Cardiac muscle cell (in vitro differentiated cells and primary cell): ENCODE data around the gene LCN10. TPM values are rescaled to one million over a fixed set of nuclear protein-coding genes. Genes with fewer than 3 reads are reported as not detected.

Experiments used
- DNase-seq, 2 donors: peaks; one replicate each; pipeline versions ENCODE4 v3.0.0 to v3.0.0-alpha.2; 2010 to 2017; ENCODE audit warnings: low read depth in 1 of 2, low spot score in 1 of 2
- H3K27ac ChIP-seq: fragments of 200-600 bp; sonication (generic); 2 replicates; pipeline ENCODE4 v1.5.1; 2016
- H3K27me3 ChIP-seq: fragments of 200-600 bp; sonication (generic); 2 replicates; pipeline ENCODE4 v1.6.0; 2016; ENCODE audit warnings: control low read depth
- H3K36me3 ChIP-seq: fragments of 200-600 bp; sonication (generic); 2 replicates; pipeline ENCODE4 v1.5.1; 2016; ENCODE audit warnings: control low read depth
- H3K4me1 ChIP-seq: fragments of 200-600 bp; sonication (generic); 2 replicates; pipeline ENCODE4 v1.8.1; 2017; ENCODE audit warnings: low read depth, mild to moderate bottlenecking, mixed run types
- H3K4me3 ChIP-seq: fragments of 200-600 bp; sonication (generic); 2 replicates; pipeline ENCODE4 v1.5.1; 2016; ENCODE audit warnings: mild to moderate bottlenecking
- H3K9me3 ChIP-seq: fragments of 200-600 bp; sonication (generic); 2 replicates; pipeline ENCODE4 v1.5.1; 2017; ENCODE audit warnings: low read depth, mild to moderate bottlenecking, control low read depth
- CTCF ChIP-seq: IDR thresholded peaks from 2 replicates; pipeline ENCODE4 v1.5.1; 2012; ENCODE audit warnings: low read depth, mild to moderate bottlenecking, low read length
- polyA plus RNA-seq: library from polyadenylated mRNA; unstranded; fragments of >200 nt; fragmentation: Nextera tagmentation; extraction: Ambion mirVana; gene quantifications from 2 replicates; pipeline ENCODE4 v1.2.1, GENCODE V29; 2016
- total RNA-seq: library from RNA; depleted of rRNA; stranded (reverse); fragments of >200 nt; gene quantifications from 2 replicates; pipeline ENCODE4 v1.2.3, GENCODE V29; 2016

LCN10 gene
- total and polyA plus RNA-seq, 2 experiments from 2014 or later: 0.63 to 0.71 TPM

GRCh38 chr9:136722093-136722968, 20.4 kb downstream of the LCN10 start:
- Histone ChIP-seq H3K4me1 (peaks cover 9% of the 10 kb centered on the region), H3K9me3 (no peaks in the 10 kb centered on the region), H3K27me3 (no peaks in the 10 kb centered on the region), H3K4me3 (no peak overlapping the region), H3K36me3 (peaks cover 44% of the 10 kb centered on the region), H3K27ac (peak overlapping the region; percentile 39)
- DNase-seq: no peak
- no peak for TF ChIP-seq CTCF

DNA sequence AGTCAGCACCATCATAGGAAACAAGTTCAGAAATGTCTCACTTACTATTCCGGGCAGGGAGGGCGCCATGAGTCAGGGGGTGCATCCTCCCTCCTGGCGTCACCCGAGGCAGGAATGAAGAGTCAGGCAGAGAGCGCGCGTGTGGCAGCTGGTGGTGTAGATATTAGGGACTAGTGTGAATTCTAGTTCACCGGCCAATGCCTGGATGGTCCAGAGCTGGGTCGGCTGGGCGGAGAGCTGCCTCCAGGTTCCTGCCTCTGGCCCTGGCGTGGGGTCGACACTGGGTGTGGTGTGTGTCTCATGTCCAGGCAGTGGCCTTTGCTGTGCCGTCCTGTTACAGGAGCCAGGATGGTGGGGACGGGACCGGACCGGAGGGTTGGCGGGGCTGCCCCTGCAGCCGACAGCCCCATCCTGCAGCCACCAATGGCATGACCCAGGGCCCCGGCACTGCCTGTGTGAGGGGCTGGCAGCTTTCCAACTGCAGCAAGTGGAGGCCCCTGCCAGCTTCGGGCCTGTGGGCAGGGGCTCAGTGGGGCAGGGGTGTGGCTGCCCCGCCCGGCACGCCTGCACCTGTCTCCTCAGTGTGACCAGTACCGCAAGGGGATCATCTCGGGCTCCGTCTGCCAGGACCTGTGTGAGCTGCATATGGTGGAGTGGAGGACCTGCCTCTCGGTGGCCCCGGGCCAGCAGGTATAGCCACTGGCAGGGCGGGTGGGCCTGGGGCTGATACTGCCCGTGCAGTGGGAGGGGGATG, 21.2 kb downstream of the LCN10 start:
- no peak for TF ChIP-seq CTCF
- Histone ChIP-seq H3K9me3 (no peaks in the 10 kb centered on the region), H3K4me3 (no peak overlapping the region), H3K36me3 (peaks cover 44% of the 10 kb centered on the region), H3K27ac (peak overlapping the region; percentile 39), H3K4me1 (peaks cover 2% of the 10 kb centered on the region), H3K27me3 (no peaks in the 10 kb centered on the region)
- DNase-seq: no peak

DNA sequence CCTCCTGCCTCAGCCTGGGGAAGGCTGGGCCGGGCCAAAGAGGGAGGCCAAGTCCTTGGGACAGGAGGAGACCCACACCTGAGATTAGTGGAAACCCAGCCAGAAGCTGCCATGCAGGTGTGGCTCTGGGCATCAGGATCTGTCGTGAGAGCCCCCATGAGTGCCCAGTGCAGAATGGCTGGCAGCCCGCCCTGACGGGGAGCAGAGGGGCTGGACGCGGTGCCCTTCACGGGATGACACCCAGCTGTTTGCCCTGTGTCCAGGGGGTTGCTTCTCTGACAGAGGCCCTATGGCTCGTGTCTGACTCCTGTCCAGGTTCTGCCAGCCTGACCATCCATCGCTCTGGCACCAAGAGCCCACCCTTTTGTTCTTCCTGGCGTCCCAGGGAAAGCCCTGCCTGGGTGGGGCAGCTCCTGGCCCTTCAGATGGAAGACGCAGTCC, 21.8 kb downstream of the LCN10 start:
- Histone ChIP-seq H3K4me3 (no peak overlapping the region), H3K27me3 (no peaks in the 10 kb centered on the region), H3K4me1 (no peaks in the 10 kb centered on the region), H3K27ac (peak overlapping the region; percentile 16), H3K9me3 (no peaks in the 10 kb centered on the region), H3K36me3 (peaks cover 38% of the 10 kb centered on the region)
- DNase-seq: no peak
- TF ChIP-seq CTCF: no peak

GRCh38 chr9:136720251-136720897, 22.4 kb downstream of the LCN10 start:
- Histone ChIP-seq H3K4me1 (no peaks in the 10 kb centered on the region), H3K27me3 (no peaks in the 10 kb centered on the region), H3K27ac (peak overlapping the region; percentile 16), H3K4me3 (no peak overlapping the region), H3K36me3 (peaks cover 35% of the 10 kb centered on the region), H3K9me3 (no peaks in the 10 kb centered on the region)
- peak in 1 of 2 donors; percentile 73 for DNase-seq
- TF ChIP-seq CTCF: no peak

GRCh38 chr9:136719195-136719880, 23.4 kb downstream of the LCN10 start:
- H3K4me1 ChIP-seq: no peaks in the 10 kb centered on the region

More at GRCh38 chr9:136719195-136719880, 23.4 kb downstream of the LCN10 start:
- Histone ChIP-seq H3K27me3 (no peaks in the 10 kb centered on the region), H3K4me3 (no peak overlapping the region), H3K9me3 (no peaks in the 10 kb centered on the region), H3K36me3 (peaks cover 29% of the 10 kb centered on the region), H3K27ac (peak overlapping the region; percentile 9)
- TF ChIP-seq CTCF: no peak
- no peak for DNase-seq
